ENCODE data around the gene MAST3.
A peak's percentile ranks its signal among the peaks of the same experiment; 100 is the strongest.
"Not testable (repeated sequence)": the region's sequence is repeated elsewhere in the genome, so short reads cannot be mapped to it uniquely, and the experiment has no call there.

MAST3 gene

GRCh38 chr19:18089096-18089541 lies 8.5 kb upstream of the MAST3 start:
- peak; percentile 82 for DNase-seq

GRCh38 chr19:18089726-18090125 lies 7.9 kb upstream of the MAST3 start:
- DNase-seq = no peak

- no peak for DNase-seq
Observed at GRCh38 chr19:18090545-18091216, 6.9 kb upstream of the MAST3 start.

- DNase-seq = peak; percentile 89
Observed at GRCh38 chr19:18091217-18091608, 6.4 kb upstream of the MAST3 start.

- DNase-seq = no peak
Observed at GRCh38 chr19:18093439-18094161, 4.0 kb upstream of the MAST3 start.

GRCh38 chr19:18096258-18096657 lies 1.3 kb upstream of the MAST3 start:
- no peak for DNase-seq

GRCh38 chr19:18097993-18098890 lies 664 bp downstream of the MAST3 start:
- no peak for DNase-seq

GRCh38 chr19:18098891-18099622 lies 1.5 kb downstream of the MAST3 start:
- DNase-seq = peak; percentile 68

- no peak for DNase-seq
Observed at GRCh38 chr19:18099623-18099995, 2.0 kb downstream of the MAST3 start.

GRCh38 chr19:18100710-18101109 lies 3.1 kb downstream of the MAST3 start:
- DNase-seq = no peak

GRCh38 chr19:18101268-18101667 lies 3.7 kb downstream of the MAST3 start:
- DNase-seq = no peak

- DNase-seq = no peak
Observed at GRCh38 chr19:18102916-18103542, 5.5 kb downstream of the MAST3 start.

- no peak for DNase-seq
Observed at GRCh38 chr19:18104793-18105131, 7.2 kb downstream of the MAST3 start.

- not testable (repeated sequence) for DNase-seq
Observed at GRCh38 chr19:18105259-18105658, 7.7 kb downstream of the MAST3 start.

- DNase-seq = no peak
Observed at GRCh38 chr19:18107235-18107634, 9.7 kb downstream of the MAST3 start.

GRCh38 chr19:18108897-18109296 lies 11.3 kb downstream of the MAST3 start:
- DNase-seq = no peak

- DNase-seq = no peak
Observed at GRCh38 chr19:18109341-18109732, 11.8 kb downstream of the MAST3 start.

GRCh38 chr19:18109733-18110608 lies 12.4 kb downstream of the MAST3 start:
- DNase-seq = peak; percentile 78

GRCh38 chr19:18110609-18111232 lies 13.1 kb downstream of the MAST3 start:
- DNase-seq = no peak

- peak; percentile 88 for DNase-seq
Observed at GRCh38 chr19:18112989-18113478, 15.5 kb downstream of the MAST3 start.

- DNase-seq = no peak
Observed at GRCh38 chr19:18113827-18114226, 16.2 kb downstream of the MAST3 start.
